Stomach (tissue), 19 donors: ENCODE measurements around the gene DNAH3. TPM values are rescaled to one million over a fixed set of nuclear protein-coding genes. Genes with fewer than 3 reads are reported as not detected.
A peak's percentile ranks its signal among the peaks of the same experiment; 100 is the strongest.

Experiments
- DNase-seq, 2 donors: peaks; one replicate each; pipeline versions ENCODE4 v3.0.0 to v3.0.0-alpha.2; 2013 to 2019
- H3K27ac ChIP-seq, 5 donors: fragments of 200-600 bp in 4 of 5; sonication (generic) in 4 of 5; one replicate each; pipeline ENCODE4 v1.5.1; 2013 to 2019; ENCODE audit warnings: mild to moderate bottlenecking in 1 of 5, moderate library complexity in 1 of 5
- H3K27me3 ChIP-seq, 3 donors: fragments of 200-600 bp; sonication (generic); one replicate each; pipeline ENCODE4 v1.5.1; 2017 to 2019; ENCODE audit warnings: mixed run types in 1 of 3
- H3K36me3 ChIP-seq, 4 donors: fragments of 200-600 bp; sonication (generic); 1 replicate in 3 of 4; 2 replicates in 1 of 4; pipeline ENCODE4 v1.5.1; 2016 to 2019
- H3K4me1 ChIP-seq, 4 donors: fragments of 200-600 bp; sonication (generic); one replicate each; pipeline ENCODE4 v1.5.1; 2016 to 2019
- H3K4me3 ChIP-seq, 4 donors: fragments of 200-600 bp; sonication (generic) in 3 of 4; one replicate each; pipeline ENCODE4 v1.5.1; 2016 to 2019; ENCODE audit warnings: mild to moderate bottlenecking in 1 of 4
- H3K9me3 ChIP-seq, 4 donors: fragments of 200-600 bp; sonication (generic); one replicate each; pipeline ENCODE4 v1.5.1; 2016 to 2019
- CTCF ChIP-seq, 7 experiments: fragments of 450-650 bp in 4 of 7; fragments of 200-600 bp in 3 of 7; sonication (generic) in 3 of 7; IDR thresholded peaks; one replicate each; pipeline ENCODE4 v1.5.1; 2016 to 2019; ENCODE audit warnings: antibody characterized with exemption in 7 of 7, control low read depth in 2 of 7, mild to moderate bottlenecking in 1 of 7
- EP300 ChIP-seq: sonication (generic); formaldehyde crosslinking; IDR thresholded peaks from one replicate; pipeline ENCODE4 v1.6.1; 2017; ENCODE audit warnings: antibody characterized with exemption
- POLR2A ChIP-seq, 4 donors: fragments of 450-650 bp; IDR thresholded peaks; one replicate each; pipeline ENCODE4 v1.6.1; 2016; ENCODE audit warnings: antibody characterized with exemption in 4 of 4, control low read depth in 2 of 4, mild to moderate bottlenecking in 1 of 4, moderate library complexity in 1 of 4
- POLR2AphosphoS5 ChIP-seq, 3 donors: sonication (generic); formaldehyde crosslinking; IDR thresholded peaks; one replicate each; pipeline ENCODE4 v1.6.1; 2016; ENCODE audit warnings: antibody characterized with exemption in 3 of 3
- WGBS, 5 donors: extraction: QIAGEN DNeasy Blood & Tissue Kit in 3 of 5; methylation state at CpG; one replicate each; pipeline versions ENCODE4 v1.1.5 to v1.1.7; 2013 to 2018; 5-methylcytosine and 5-hydroxymethylcytosine counted together
- intact Hi-C: fragments of 100-400 bp; cut with DNase I; formaldehyde crosslinking; loops from one replicate; pipeline ENCODE4 v1.15.1; 2023; ENCODE audit warnings: low total_unique reads
- long read RNA-seq, 10 donors: transcript quantifications; one replicate each; lab custom pipeline, GENCODE V29; 2026
- polyA plus RNA-seq, 3 donors: library from polyadenylated mRNA; stranded (reverse); fragments of 200-250 nt; gene quantifications; one replicate each; pipeline ENCODE4 v1.2.3, GENCODE V29; 2013
- total RNA-seq, 5 donors: library from RNA; depleted of rRNA; stranded (reverse); fragments of >200 nt; gene quantifications; one replicate each; pipeline versions ENCODE4 v1.1.0 to v1.2.3, GENCODE V29; 2014 to 2016
- donor health status: healthy with polysubstance abuse.
- donor health status: Bipolar disorder and iron deficiency.
- donor health status: healthy.

DNAH3 gene, protein sequence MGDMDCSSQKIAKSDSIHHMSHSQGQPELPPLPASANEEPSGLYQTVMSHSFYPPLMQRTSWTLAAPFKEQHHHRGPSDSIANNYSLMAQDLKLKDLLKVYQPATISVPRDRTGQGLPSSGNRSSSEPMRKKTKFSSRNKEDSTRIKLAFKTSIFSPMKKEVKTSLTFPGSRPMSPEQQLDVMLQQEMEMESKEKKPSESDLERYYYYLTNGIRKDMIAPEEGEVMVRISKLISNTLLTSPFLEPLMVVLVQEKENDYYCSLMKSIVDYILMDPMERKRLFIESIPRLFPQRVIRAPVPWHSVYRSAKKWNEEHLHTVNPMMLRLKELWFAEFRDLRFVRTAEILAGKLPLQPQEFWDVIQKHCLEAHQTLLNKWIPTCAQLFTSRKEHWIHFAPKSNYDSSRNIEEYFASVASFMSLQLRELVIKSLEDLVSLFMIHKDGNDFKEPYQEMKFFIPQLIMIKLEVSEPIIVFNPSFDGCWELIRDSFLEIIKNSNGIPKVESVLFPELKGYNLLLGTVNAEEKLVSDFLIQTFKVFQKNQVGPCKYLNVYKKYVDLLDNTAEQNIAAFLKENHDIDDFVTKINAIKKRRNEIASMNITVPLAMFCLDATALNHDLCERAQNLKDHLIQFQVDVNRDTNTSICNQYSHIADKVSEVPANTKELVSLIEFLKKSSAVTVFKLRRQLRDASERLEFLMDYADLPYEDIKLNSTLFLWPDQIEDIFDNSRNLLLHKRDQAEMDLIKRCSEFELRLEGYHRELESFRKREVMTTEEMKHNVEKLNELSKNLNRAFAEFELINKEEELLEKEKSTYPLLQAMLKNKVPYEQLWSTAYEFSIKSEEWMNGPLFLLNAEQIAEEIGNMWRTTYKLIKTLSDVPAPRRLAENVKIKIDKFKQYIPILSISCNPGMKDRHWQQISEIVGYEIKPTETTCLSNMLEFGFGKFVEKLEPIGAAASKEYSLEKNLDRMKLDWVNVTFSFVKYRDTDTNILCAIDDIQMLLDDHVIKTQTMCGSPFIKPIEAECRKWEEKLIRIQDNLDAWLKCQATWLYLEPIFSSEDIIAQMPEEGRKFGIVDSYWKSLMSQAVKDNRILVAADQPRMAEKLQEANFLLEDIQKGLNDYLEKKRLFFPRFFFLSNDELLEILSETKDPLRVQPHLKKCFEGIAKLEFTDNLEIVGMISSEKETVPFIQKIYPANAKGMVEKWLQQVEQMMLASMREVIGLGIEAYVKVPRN (N-terminal part only)
- 1 to 10 TPM in 1 of 5 donors, under 1 TPM in 1, not detected in 3; 0.18 to 8.7 TPM for total RNA-seq
- polyA plus RNA-seq: under 1 TPM in 1 of 3 donors, not detected in 2; 0.10 TPM
- long read RNA-seq, donor 1: 0 reads
- long read RNA-seq, donor 2: 0 reads
- long read RNA-seq, donor 3: 0 reads
- long read RNA-seq, donor 4: 0 reads
- long read RNA-seq, donor 5: 0 reads
- long read RNA-seq, donor 6: 0 reads
- long read RNA-seq, donor 7, partial matches to known transcripts: 10 of 10 reads
- long read RNA-seq, donor 7, other reads (novel, unspliced or antisense): 0 of 10 reads
- long read RNA-seq, donor 8: 0 reads
- long read RNA-seq, donor 9: 0 reads
- long read RNA-seq, donor 10: 0 reads

DNA sequence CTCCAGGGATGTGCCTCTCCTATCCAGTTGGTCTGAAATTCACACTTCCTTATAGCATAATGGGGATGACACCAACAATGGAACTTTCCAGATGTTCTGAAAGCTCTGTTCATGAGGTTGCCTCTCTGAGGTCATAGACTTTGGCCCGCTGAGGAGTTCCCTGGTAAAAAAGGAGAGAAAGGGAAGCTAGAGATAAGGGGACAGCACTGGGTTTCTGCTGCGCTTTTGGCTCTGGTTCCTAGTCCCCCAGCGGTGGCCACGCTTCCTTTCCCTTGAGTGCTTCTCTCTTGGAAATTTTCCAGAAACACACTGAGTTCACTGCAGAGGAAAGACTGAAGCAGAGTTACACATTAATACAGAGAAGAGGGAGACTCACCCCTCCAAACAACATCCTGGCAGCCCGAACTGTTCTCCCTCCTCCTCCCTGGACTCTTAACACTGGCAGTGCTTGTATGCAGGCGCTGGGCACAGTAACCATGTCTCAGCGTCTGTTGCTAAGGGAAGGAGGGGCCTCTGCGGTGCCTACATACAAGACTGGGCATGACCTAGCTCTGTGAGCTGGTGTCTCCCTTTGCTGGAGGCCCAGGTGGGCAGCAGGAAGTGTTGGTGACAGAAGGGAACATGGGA is at the start of gene DNAH3:
Gene DNAH3 (minus strand): TSS at position 472 of the 627 bp plus-strand sequence. CDS start 527 bp downstream, outside the sequence.
- intact Hi-C loops: no loop called here
- WGBS, 5 donors: 6 to 24% (median 14%) methylated on average over 8 of the region's 8 CpGs
- H3K9me3 ChIP-seq: no peaks in the 10 kb centered on the region
- peaks cover 0 to 7% (median 0%) of the 10 kb centered on the region in 4 donors for H3K4me1 ChIP-seq
- no peak within 1 kb of the TSS for H3K4me3 ChIP-seq
- H3K27me3 ChIP-seq: peaks cover 0 to 25% (median 0%) of the 10 kb centered on the region in 3 donors
- H3K36me3 ChIP-seq: no peaks in the 10 kb centered on the region
- TF ChIP-seq EP300 (no peak), POLR2AphosphoS5 (IDR thresholded peaks at IDR 0.05) (no peak), POLR2A (IDR thresholded peaks at IDR 0.05) (no peak), CTCF (IDR thresholded peaks at IDR 0.05) (no peak)
- peak in 1 of 2 donors; percentile 61 for DNase-seq
- H3K27ac ChIP-seq: no peak within 1 kb of the TSS

DNA sequence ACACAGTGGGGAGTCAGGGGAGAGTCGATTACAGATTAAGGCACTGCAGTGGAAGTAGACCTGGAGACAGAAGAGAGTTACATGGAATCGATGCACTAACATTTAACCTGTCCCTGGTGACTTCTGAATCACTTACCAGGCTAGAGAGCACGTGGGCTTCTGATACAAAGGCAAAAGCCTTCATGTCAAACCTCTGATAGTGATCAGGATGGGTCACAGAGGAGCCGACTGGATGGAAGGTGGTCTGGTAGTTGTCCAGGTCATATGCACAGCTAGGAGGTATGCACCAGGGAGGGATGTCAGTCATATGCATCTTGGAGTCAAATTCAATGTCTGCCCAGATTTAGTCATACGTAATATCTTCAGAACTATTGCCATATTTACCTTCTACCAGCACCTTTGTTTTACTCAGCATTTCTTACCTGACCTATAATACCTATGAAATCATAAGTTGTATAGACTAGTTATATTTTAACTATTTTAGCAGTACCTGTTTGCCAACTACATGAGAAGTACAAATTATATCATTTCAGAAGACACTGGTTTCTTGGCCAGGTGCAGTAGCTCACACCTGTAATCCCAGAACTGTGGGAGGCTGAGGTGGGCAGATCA is 49.1 kb upstream of the DNAH3 start:
- Histone ChIP-seq H3K27me3 (peaks cover 0 to 17% (median 0%) of the 10 kb centered on the region in 3 donors), H3K27ac (no peak overlapping the region), H3K36me3 (no peaks in the 10 kb centered on the region), H3K9me3 (no peaks in the 10 kb centered on the region), H3K4me3 (no peak overlapping the region), H3K4me1 (no peaks in the 10 kb centered on the region)
- WGBS, 5 donors: 39 to 52% (median 48%) methylated on average over 5 of the region's 5 CpGs
- TF ChIP-seq CTCF (IDR thresholded peaks at IDR 0.05) (no peak), POLR2AphosphoS5 (IDR thresholded peaks at IDR 0.05) (no peak), EP300 (no peak), POLR2A (IDR thresholded peaks at IDR 0.05) (no peak)
- intact Hi-C loops: no loop called here
- DNase-seq: peak in 1 of 2 donors; percentile 16

DNA sequence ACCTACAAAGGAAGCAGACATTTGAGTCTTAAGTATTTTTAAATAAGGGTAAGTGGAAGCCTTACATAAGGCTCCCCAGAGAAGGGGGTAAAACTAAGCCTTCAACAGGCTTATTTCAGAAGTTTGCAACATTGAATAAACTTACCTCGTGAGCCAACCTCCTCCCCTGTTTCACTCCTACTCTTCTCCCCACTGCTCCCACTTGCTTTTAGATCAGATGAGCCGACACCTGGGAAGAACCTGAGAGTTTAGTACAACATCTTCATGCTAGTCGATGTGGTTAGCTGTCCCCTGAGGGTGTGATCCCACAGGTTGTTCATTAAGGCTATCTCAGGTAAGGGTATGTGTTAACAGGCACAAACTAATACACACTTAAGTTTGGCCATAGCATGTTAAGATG is 47.0 kb upstream of the DNAH3 start:
- intact Hi-C loops: no loop called here
- no peak for DNase-seq
- no peak overlapping the region for H3K4me3 ChIP-seq
- peaks cover 0 to 21% (median 0%) of the 10 kb centered on the region in 3 donors for H3K27me3 ChIP-seq
- H3K9me3 ChIP-seq: no peaks in the 10 kb centered on the region
- no peak overlapping the region for H3K27ac ChIP-seq
- H3K4me1 ChIP-seq: no peaks in the 10 kb centered on the region
- 81 to 92% (median 85%) methylated on average over 3 of the region's 3 CpGs for WGBS, 5 donors
- no peaks in the 10 kb centered on the region for H3K36me3 ChIP-seq
- TF ChIP-seq POLR2AphosphoS5 (IDR thresholded peaks at IDR 0.05) (no peak), CTCF (IDR thresholded peaks at IDR 0.05) (no peak), POLR2A (IDR thresholded peaks at IDR 0.05) (no peak), EP300 (no peak)
